Glutamatergic neuron (in vitro differentiated cells): ENCODE results near the gene CEACAM19. TPM values are rescaled to one million over a fixed set of nuclear protein-coding genes. Genes with fewer than 3 reads are reported as not detected.
"Not testable (repeated sequence)": the region's sequence is repeated elsewhere in the genome, so short reads cannot be mapped to it uniquely, and the experiment has no call there.

Source experiments
- DNase-seq: peaks from one replicate; pipeline ENCODE4 v3.0.0; 2022
- H3K27ac Mint-ChIP-seq: one replicate; pipeline ENCODE4 v1.8.0; 2020; ENCODE audit warnings: mild to moderate bottlenecking, mixed read lengths, inconsistent platforms; ENCODE audit not compliant: unreplicated experiment
- H3K27me3 Mint-ChIP-seq: one replicate; pipeline ENCODE4 v1.8.0; 2020; ENCODE audit warnings: mild to moderate bottlenecking, moderate library complexity, mixed read lengths, inconsistent platforms; ENCODE audit not compliant: unreplicated experiment
- H3K36me3 Mint-ChIP-seq: one replicate; pipeline ENCODE4 v1.8.0; 2020; ENCODE audit warnings: mild to moderate bottlenecking, mixed read lengths, inconsistent platforms; ENCODE audit not compliant: unreplicated experiment
- H3K4me1 Mint-ChIP-seq: one replicate; pipeline ENCODE4 v1.8.0; 2020; ENCODE audit warnings: mild to moderate bottlenecking, low read depth, mixed read lengths, inconsistent platforms; ENCODE audit not compliant: unreplicated experiment
- H3K4me3 Mint-ChIP-seq: one replicate; pipeline ENCODE4 v1.8.0; 2020; ENCODE audit warnings: mild to moderate bottlenecking, mixed read lengths, inconsistent platforms; ENCODE audit not compliant: unreplicated experiment
- H3K9me3 Mint-ChIP-seq: one replicate; pipeline ENCODE4 v1.8.0; 2020; ENCODE audit warnings: mild to moderate bottlenecking, moderate library complexity, mixed read lengths, inconsistent platforms; ENCODE audit not compliant: unreplicated experiment
- CTCF ChIP-seq: fragments of 200-600 bp; sonication (generic); IDR thresholded peaks from one replicate; pipeline ENCODE4 v1.5.0; 2021; ENCODE audit not compliant: partially characterized antibody, unreplicated experiment
- total RNA-seq: library from RNA; stranded (reverse); fragmentation: NEBNext Ultra II Directional; extraction: Animal tissue kit (Norgen Biotek cat#: 25700); gene quantifications from one replicate; pipeline ENCODE4 v1.2.1, GENCODE V29; 2021; ENCODE audit not compliant: unreplicated experiment

The CEACAM19 gene
- total RNA-seq, 1 donor from 2014 or later = 1.5 TPM

GRCh38 chr19:44664976-44665375 lies 6.3 kb upstream of the CEACAM19 start:
- no peak overlapping the region for H3K27ac Mint-ChIP-seq
- no peaks in the 10 kb centered on the region for H3K36me3 Mint-ChIP-seq
- TF ChIP-seq CTCF = no peak
- DNase-seq = no peak
- H3K4me1 Mint-ChIP-seq = peaks cover 15% of the 10 kb centered on the region
- no peaks in the 10 kb centered on the region for H3K27me3 Mint-ChIP-seq
- peaks cover 3% of the 10 kb centered on the region for H3K9me3 Mint-ChIP-seq
- no peak overlapping the region for H3K4me3 Mint-ChIP-seq

GRCh38 chr19:44666852-44667556 lies 4.3 kb upstream of the CEACAM19 start:
- peaks cover 6% of the 10 kb centered on the region for H3K4me1 Mint-ChIP-seq
- no peaks in the 10 kb centered on the region for H3K27me3 Mint-ChIP-seq
- no peaks in the 10 kb centered on the region for H3K36me3 Mint-ChIP-seq
- H3K27ac Mint-ChIP-seq = no peak overlapping the region
- no peak for DNase-seq
- H3K4me3 Mint-ChIP-seq = no peak overlapping the region
- no peak for TF ChIP-seq CTCF
- H3K9me3 Mint-ChIP-seq = peaks cover 3% of the 10 kb centered on the region

GRCh38 chr19:44668985-44669764 lies 2.1 kb upstream of the CEACAM19 start:
- Mint-ChIP-seq H3K36me3 (no peaks in the 10 kb centered on the region), H3K27me3 (no peaks in the 10 kb centered on the region), H3K27ac (no peak overlapping the region), H3K4me1 (no peaks in the 10 kb centered on the region), H3K4me3 (no peak overlapping the region), H3K9me3 (no peaks in the 10 kb centered on the region)
- TF ChIP-seq CTCF = no peak
- DNase-seq = no peak

- H3K9me3 Mint-ChIP-seq, H3K36me3 Mint-ChIP-seq, H3K27me3 Mint-ChIP-seq, DNase-seq, H3K27ac Mint-ChIP-seq, H3K4me1 Mint-ChIP-seq, H3K4me3 Mint-ChIP-seq: not testable (repeated sequence)
Measured at GRCh38 chr19:44670027-44670426, 1.3 kb upstream of the CEACAM19 start.

GRCh38 chr19:44672226-44672625 lies 944 bp downstream of the CEACAM19 start:
- no peaks in the 10 kb centered on the region for H3K27me3 Mint-ChIP-seq
- DNase-seq = no peak
- peaks cover 2% of the 10 kb centered on the region for H3K4me1 Mint-ChIP-seq
- no peak overlapping the region for H3K4me3 Mint-ChIP-seq
- no peaks in the 10 kb centered on the region for H3K36me3 Mint-ChIP-seq
- H3K9me3 Mint-ChIP-seq = peaks cover 2% of the 10 kb centered on the region
- TF ChIP-seq CTCF = no peak
- no peak overlapping the region for H3K27ac Mint-ChIP-seq
